Stimulated activated naive CD8-positive, alpha-beta T cell treated with anti-CD3 and anti-CD28 coated beads, Interleukin-15, Interleukin-2, amounts not matched to agents 100 ng/mL and 50 ng/mL, for 24 hours (primary cell): ENCODE measurements around the gene KIF12.

Experiments used
- H3K27ac Mint-ChIP-seq: one replicate; pipeline ENCODE4 v1.8.0; 2021; ENCODE audit warnings: mild to moderate bottlenecking, mixed read lengths
- H3K27me3 Mint-ChIP-seq: one replicate; pipeline ENCODE4 v1.8.0; 2021; ENCODE audit warnings: mixed read lengths
- H3K36me3 Mint-ChIP-seq: one replicate; pipeline ENCODE4 v1.8.0; 2021; ENCODE audit warnings: low read depth, mixed read lengths
- H3K4me1 Mint-ChIP-seq: one replicate; pipeline ENCODE4 v1.8.0; 2021; ENCODE audit warnings: low read depth, mixed read lengths
- H3K4me3 Mint-ChIP-seq: one replicate; pipeline ENCODE4 v1.8.0; 2021; ENCODE audit warnings: mild to moderate bottlenecking, mixed read lengths
- H3K9me3 Mint-ChIP-seq: one replicate; pipeline ENCODE4 v1.8.0; 2021; ENCODE audit warnings: mixed read lengths

Gene KIF12

DNA sequence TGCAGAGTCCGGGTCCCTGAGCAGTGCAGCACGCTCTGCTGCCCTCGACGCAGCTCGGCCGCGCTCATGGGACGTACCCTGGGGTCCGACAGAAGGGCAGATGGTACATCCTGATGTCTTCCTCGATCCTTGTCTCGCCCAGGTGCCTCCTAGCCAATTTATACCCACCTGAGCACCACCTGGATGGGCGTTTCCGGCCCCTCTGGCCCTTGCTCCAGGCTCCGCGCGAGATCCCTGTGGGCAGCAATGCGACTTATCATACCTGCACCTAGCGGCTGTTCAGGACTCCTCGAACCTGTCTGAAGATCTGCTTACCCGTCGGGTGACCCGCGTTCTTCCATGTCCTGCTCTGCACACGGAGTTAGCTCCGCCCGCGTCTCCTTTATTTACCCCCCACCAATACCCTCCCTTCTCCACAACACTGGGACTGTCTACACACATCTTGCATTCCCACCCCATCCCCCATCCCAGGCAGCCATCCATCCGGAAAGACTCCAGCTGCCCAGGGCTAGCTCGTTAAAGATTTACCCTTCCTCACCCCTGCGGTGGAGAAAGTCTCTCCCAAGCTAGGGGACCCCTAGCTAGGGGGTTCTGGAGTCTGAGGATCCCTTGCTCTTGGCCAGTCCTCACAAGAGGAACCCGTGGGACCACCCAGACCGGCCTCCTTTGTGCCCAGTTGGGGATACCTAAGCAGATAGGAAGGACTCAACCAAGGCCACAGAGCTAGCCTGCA, at the start of gene KIF12:
Gene KIF12, minus strand, starts transcription at position 357 of the 733 bp plus-strand sequence. Its CDS starts 16 bp downstream, at position 341.
- H3K27ac Mint-ChIP-seq: no peak within 1 kb of the TSS
- no peak within 1 kb of the TSS for H3K4me3 Mint-ChIP-seq
- peaks cover 7% of the 10 kb centered on the region for H3K9me3 Mint-ChIP-seq
- H3K27me3 Mint-ChIP-seq: peaks cover 51% of the 10 kb centered on the region
- peaks cover 11% of the 10 kb centered on the region for H3K4me1 Mint-ChIP-seq
- H3K36me3 Mint-ChIP-seq: no peaks in the 10 kb centered on the region

DNA sequence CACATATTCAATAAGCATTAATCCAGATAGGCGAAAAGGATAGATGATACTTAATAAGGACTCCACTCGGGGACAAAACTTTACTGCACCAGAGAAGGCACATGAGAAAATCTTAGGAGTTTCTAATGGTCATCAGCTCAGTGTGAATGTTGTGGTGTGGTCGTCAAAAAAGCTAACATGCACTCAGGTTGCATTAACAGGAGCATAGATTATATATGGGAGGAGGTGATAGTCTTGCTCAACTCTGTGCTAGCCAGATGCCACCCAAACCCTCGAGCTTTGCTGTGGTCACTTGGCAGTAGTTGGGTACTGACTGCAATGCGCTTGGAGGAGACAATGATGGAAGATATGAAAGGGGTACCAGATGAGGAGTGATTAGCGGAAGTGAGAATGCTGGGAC, 47.6 kb upstream of the KIF12 start:
- Mint-ChIP-seq H3K36me3 (no peaks in the 10 kb centered on the region), H3K27ac (no peak overlapping the region), H3K4me3 (no peak overlapping the region), H3K4me1 (no peaks in the 10 kb centered on the region), H3K9me3 (no peaks in the 10 kb centered on the region), H3K27me3 (peaks cover 28% of the 10 kb centered on the region)

DNA sequence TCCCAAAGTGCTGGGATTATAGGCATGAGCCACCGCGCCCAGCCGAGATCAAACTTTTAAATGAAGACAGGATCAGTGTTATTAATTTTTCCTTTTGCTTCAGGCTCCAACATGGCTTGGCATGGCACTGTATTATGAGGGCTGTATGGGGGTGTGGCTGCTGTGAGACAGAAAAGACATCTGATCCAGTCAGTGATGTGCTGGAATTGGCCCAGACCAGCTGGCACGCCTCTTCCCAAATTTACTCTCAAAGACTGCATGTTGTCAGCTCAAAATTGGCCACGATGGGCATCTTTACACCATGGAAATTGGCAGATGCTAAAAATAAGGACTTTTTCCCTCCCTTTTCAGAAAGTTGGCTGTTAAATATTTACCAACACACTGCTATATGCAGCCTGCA, 44.1 kb upstream of the KIF12 start:
- Mint-ChIP-seq H3K36me3 (no peaks in the 10 kb centered on the region), H3K27me3 (peaks cover 7% of the 10 kb centered on the region), H3K4me1 (no peaks in the 10 kb centered on the region), H3K4me3 (no peak overlapping the region), H3K9me3 (no peaks in the 10 kb centered on the region), H3K27ac (no peak overlapping the region)

DNA sequence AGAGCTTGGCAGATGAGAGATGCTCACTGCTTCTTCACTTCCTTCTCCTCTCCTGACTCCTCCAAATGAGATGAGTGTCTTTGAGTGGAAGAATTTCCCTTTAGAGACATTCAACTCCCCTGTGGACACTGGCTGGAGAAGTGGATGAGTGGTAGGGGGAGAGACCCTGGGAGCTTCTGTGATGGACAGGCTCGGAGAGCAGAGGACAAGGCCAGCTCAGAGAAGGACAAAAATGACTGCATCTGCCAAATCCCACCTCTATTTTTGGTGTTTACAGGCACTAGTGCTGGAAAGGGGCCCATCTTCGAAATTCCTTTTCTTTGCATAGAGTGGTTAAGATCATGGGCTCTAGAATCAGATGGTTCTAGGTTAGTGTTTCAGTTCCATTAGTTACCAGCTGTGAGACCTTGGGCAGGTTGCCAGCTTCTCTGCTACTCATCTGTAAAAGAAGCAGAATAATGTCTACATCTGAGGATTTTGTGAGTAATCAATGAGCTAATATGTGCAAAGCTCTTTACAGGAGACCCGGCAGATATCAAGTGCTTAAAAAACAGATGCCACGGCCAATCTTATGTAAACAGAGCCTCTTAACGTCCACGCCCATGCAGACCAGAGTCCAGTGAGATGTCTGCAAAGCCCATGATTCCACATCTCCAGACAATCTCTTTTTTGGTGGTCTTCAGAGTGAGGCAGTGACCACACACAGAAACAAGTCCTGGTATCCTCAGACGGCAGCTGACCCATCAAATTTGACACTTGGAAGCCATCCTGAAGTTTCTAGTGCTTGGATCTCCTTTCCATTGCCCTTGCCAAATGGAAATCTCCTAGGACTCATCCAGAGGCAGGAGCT, 42.7 kb upstream of the KIF12 start:
- no peak overlapping the region for H3K4me3 Mint-ChIP-seq
- no peaks in the 10 kb centered on the region for H3K9me3 Mint-ChIP-seq
- no peaks in the 10 kb centered on the region for H3K36me3 Mint-ChIP-seq
- H3K4me1 Mint-ChIP-seq: no peaks in the 10 kb centered on the region
- peaks cover 4% of the 10 kb centered on the region for H3K27me3 Mint-ChIP-seq
- H3K27ac Mint-ChIP-seq: no peak overlapping the region

DNA sequence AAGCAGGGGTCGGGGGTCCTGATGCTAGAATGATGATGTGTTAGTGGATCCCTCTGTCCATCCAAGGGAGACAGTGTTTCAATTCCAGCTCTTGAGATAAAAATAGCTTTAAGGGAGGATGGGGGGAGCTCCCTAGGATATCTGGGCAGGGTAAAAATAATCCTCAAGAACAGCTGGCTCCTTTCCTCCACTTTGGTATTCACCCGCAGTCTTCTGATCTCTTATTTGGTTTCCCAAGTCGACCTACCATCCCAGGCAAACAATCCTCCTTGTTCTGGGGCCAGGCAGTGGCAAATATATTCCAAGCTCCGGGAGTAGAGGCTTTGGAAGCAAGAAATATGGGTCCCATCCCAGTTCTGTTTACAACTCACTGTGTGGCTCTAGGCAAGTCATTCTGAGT, 41.8 kb upstream of the KIF12 start:
- Mint-ChIP-seq H3K36me3 (no peaks in the 10 kb centered on the region), H3K9me3 (no peaks in the 10 kb centered on the region), H3K4me1 (no peaks in the 10 kb centered on the region), H3K4me3 (no peak overlapping the region), H3K27me3 (peaks cover 4% of the 10 kb centered on the region), H3K27ac (no peak overlapping the region)

DNA sequence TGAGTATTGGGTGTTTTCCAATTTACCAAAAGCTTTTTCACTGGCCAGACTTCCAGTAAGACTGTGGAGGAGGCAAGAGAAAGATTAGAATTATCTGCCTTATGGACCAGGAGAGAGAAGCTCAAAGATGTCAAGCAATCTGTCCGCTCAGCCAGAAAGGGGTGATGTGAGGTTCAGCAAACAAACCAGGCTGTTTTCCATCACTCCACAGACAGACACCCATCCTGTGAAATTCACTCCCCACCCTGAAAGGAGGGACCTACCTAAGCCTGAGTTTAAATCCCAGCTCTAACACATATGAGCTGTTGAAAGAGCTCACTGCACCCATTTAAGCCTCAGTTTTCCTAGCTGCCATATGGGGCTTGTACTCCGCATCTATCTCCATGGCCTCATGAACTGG, 41.3 kb upstream of the KIF12 start:
- Mint-ChIP-seq H3K27ac (no peak overlapping the region), H3K9me3 (no peaks in the 10 kb centered on the region), H3K27me3 (peaks cover 4% of the 10 kb centered on the region), H3K4me1 (no peaks in the 10 kb centered on the region), H3K36me3 (no peaks in the 10 kb centered on the region), H3K4me3 (no peak overlapping the region)

DNA sequence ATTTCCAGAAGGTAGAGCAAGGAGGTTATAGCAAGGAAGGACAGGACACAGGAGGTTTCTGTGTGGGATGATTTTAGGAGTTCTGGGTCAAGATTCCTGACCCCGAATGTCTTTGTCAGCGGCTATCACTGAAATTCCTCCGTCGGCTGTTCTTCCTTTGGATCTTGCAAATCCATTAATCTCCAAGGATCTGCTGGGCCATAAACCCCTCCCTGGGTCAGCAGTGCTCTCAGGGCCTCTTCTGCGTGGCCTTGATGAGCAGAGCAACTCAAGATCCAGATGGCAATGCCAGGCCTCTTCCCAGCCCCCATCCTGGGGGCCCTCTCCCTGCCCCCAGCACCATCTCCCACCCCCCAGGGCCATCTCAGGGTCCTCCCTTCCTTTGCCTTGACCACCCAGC, 40.0 kb upstream of the KIF12 start:
- Mint-ChIP-seq H3K4me3 (no peak overlapping the region), H3K27ac (no peak overlapping the region), H3K9me3 (no peaks in the 10 kb centered on the region), H3K4me1 (no peaks in the 10 kb centered on the region), H3K36me3 (no peaks in the 10 kb centered on the region), H3K27me3 (peaks cover 4% of the 10 kb centered on the region)

DNA sequence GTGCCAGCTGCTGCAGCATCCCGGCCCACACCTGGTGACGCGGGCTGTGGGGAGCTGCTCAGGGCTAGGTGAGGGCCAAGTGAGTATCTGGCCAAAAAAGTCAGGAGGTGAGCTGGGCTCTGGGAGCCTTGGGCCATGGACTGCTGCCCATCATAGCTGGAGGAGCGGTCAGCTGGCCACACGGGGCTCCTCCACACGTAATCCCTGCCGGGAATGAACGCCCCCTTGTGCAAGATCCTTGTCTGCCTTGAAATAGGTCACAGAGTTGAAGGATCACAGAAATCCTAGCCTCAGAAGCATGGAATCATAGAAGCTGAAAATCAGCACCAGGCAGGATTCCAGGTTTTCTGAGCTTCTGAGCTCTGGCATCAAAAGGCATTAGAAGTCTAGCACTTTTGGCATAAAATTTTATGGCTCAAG, 39.5 kb upstream of the KIF12 start:
- no peaks in the 10 kb centered on the region for H3K9me3 Mint-ChIP-seq
- H3K27me3 Mint-ChIP-seq: peaks cover 4% of the 10 kb centered on the region
- H3K36me3 Mint-ChIP-seq: no peaks in the 10 kb centered on the region
- no peak overlapping the region for H3K27ac Mint-ChIP-seq
- H3K4me3 Mint-ChIP-seq: no peak overlapping the region
- H3K4me1 Mint-ChIP-seq: no peaks in the 10 kb centered on the region

DNA sequence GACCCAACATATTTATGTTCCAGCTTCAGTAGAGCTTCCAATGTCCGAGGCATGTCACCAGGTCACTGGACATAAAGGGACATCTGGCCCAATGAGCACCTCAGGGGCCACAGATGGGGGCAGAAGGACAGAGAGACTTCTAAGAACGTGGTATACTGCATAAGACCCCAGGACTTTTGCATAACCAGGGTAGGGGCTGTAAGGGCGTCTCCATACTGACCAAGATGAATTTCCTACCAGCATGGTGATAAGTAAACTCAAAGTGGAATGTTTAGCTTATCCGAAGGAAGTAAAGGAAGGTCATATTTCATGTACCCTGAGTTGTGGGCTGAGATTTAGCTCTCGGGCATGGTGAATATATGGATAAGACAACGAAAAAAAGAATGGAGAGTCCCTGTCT, 38.7 kb upstream of the KIF12 start:
- no peaks in the 10 kb centered on the region for H3K4me1 Mint-ChIP-seq
- H3K27me3 Mint-ChIP-seq: peaks cover 8% of the 10 kb centered on the region
- H3K4me3 Mint-ChIP-seq: no peak overlapping the region
- H3K27ac Mint-ChIP-seq: no peak overlapping the region
- H3K9me3 Mint-ChIP-seq: no peaks in the 10 kb centered on the region
- no peaks in the 10 kb centered on the region for H3K36me3 Mint-ChIP-seq

DNA sequence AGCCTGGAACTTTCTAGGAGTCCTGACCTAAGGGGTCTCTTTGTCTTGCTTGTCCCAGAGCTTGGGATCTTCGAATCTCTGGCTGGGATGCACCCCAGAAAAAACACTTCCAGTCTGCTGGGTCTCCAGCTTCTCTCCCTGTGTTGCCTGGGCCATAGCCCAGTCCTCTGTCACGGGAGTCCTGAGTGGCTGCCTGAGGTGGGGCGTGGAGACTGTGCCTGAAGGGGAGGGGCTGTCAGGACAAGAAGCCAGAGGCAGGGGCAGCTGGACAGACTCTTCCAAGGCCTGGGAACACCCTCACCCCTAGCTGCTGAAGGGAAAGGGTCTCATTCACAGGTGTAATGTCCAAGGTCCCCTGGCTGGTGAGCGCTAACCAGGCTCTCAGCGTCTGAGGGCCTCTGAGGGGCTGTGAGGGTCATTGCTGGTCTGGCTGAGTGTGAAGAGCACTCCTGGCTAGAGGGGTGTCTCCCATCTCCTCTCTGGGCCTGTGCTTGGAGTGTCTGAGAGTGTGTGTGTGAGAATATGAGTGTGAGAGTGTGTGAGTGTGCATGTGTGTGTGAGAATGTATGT, 35.8 kb upstream of the KIF12 start:
- no peaks in the 10 kb centered on the region for H3K4me1 Mint-ChIP-seq
- H3K9me3 Mint-ChIP-seq: no peaks in the 10 kb centered on the region
- H3K36me3 Mint-ChIP-seq: no peaks in the 10 kb centered on the region
- no peak overlapping the region for H3K27ac Mint-ChIP-seq
- no peak overlapping the region for H3K4me3 Mint-ChIP-seq
- peaks cover 8% of the 10 kb centered on the region for H3K27me3 Mint-ChIP-seq

DNA sequence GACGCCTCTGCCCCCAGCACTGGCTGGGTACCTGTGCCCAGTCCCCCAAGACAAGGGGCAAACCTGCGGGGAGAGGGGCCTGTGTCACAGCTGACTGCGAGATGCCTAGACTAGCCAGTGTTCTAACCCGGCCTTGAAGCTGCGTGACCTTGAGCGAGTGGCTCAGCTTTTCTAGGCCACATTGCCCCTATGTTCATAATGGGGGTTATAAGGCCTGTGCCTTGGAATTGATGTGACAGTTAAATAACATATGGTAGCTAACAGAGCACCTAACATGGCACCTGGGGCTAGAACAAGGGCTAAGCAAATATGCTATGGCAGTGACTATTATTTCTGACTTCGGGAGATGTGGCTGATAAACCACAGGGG, 33.4 kb upstream of the KIF12 start:
- no peaks in the 10 kb centered on the region for H3K36me3 Mint-ChIP-seq
- H3K27ac Mint-ChIP-seq: no peak overlapping the region
- no peak overlapping the region for H3K4me3 Mint-ChIP-seq
- no peaks in the 10 kb centered on the region for H3K4me1 Mint-ChIP-seq
- H3K9me3 Mint-ChIP-seq: no peaks in the 10 kb centered on the region
- H3K27me3 Mint-ChIP-seq: peaks cover 20% of the 10 kb centered on the region

DNA sequence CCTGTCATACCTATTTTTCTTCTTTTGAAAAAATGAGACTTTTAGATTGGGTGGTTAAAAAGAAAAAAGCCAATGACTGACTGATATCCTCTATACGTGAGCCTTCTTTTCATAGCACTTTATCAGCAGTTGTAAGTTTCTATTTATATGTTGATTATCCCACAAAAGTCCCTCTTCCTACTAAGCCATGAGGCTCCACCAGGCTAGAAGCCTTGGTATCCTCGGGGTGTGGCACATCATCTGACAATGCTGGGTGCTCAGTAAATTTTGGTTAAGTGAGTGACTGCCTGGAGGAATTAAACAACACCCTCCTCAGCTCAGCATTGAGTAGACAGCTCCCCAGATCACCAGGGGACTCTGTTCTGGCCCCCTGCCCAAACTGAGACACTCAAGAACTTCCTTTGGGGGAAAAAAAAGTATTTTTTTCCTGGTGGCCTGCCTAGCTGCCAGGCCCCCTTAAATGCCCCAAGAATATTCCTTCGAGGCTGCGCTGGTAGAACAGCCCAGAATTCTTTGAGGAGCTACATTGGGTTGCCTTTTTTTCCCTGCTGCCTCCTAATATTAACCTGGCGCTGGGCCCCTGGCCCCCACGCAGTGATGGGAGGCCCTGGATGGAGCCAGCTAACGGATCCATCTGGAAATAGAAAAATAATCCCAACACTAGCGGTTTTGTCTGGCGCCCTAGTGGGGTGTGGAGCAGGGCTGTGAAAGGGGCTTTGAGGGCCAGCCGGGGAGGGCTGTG, 32.9 kb upstream of the KIF12 start:
- no peaks in the 10 kb centered on the region for H3K36me3 Mint-ChIP-seq
- H3K4me3 Mint-ChIP-seq: no peak overlapping the region
- H3K27me3 Mint-ChIP-seq: peaks cover 24% of the 10 kb centered on the region
- peaks cover 4% of the 10 kb centered on the region for H3K9me3 Mint-ChIP-seq
- H3K27ac Mint-ChIP-seq: no peak overlapping the region
- no peaks in the 10 kb centered on the region for H3K4me1 Mint-ChIP-seq

DNA sequence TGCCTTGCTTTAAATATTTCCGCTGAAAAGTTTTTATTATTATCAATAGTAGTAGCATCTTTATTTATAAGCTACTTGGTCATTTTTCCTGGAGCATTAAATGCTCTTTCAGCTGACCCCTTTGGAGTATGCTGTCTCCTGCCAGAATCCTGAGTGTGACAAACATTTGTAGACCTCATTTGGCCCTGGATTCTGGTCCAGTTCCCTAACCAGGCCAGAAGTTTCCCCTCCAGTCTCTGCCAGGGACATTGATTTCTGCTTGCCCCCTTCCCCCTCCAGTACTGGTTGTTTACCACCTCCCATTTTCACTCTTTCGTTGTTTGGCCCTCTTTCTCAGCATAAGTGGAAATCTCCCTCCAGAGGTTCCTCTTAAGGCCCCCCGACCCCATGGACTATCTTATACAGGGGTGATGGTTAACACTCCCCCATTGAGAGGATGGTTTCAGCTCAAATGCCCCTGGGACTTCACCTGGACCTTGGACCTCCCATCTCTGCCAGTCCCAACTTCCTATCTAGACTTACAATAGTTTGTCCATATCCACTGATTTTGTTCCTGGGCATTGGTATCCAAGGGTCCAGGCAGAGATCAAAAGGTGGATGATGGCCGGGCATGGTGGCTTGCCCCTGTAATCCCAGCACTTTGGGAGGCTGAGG, 31.7 kb upstream of the KIF12 start:
- Mint-ChIP-seq H3K27me3 (peaks cover 30% of the 10 kb centered on the region), H3K36me3 (no peaks in the 10 kb centered on the region)

DNA sequence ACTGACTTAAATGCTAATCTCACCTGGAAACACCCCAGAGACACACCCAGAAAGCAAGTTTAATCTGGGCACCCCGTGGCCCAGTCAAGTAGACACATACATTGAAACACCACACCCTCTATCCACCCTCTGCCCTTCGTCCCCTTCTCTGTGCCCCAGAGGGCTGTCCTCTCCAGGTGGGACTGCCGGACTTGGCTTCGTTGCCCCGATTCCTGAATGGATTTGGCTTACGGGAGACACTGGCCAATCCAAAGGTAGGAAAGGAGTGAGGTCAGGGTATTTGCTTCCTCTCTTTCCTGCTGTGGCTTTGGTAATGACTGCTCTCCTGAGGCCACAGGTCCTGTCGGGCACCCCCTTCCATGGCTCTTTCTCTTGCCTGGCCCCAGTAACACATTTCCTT, 31.0 kb upstream of the KIF12 start:
- Mint-ChIP-seq H3K27ac (no peak overlapping the region), H3K4me1 (no peaks in the 10 kb centered on the region), H3K36me3 (no peaks in the 10 kb centered on the region), H3K27me3 (peaks cover 30% of the 10 kb centered on the region), H3K4me3 (no peak overlapping the region), H3K9me3 (peaks cover 4% of the 10 kb centered on the region)

More for the DNA sequence above, 31.7 kb upstream of the KIF12 start:
- Mint-ChIP-seq H3K27ac (no peak overlapping the region), H3K4me1 (no peaks in the 10 kb centered on the region), H3K9me3 (peaks cover 4% of the 10 kb centered on the region), H3K4me3 (no peak overlapping the region)
